WTC11 (cell line): ENCODE measurements around the gene ACTL8. TPM values are rescaled to one million over a fixed set of nuclear protein-coding genes. Genes with fewer than 3 reads are reported as not detected.

Experiments
- ATAC-seq: fragments of 200-7000 bp; cut with Tn5 transposase; 2 replicates; pipeline ENCODE4 v1.10.0; 2021; ENCODE audit warnings: mild to moderate bottlenecking, moderate library complexity
- CTCF ChIA-PET: fragments of 300-600 bp; sonication (Branson Sonifier 250); formaldehyde crosslinking; loops from one replicate; lab custom pipeline; 2021; ENCODE audit warnings: antibody characterized with exemption; lab: Charles Lee
- POLR2A ChIA-PET: fragments of 350-600 bp; sonication (Branson Sonifier 250); formaldehyde crosslinking; loops from one replicate; lab custom pipeline; 2021; ENCODE audit warnings: antibody characterized with exemption; lab: Charles Lee
- DNase-seq: peaks from one replicate; pipeline ENCODE4 v3.0.0; 2021; ENCODE audit warnings: low spot score
- H3K27ac Mint-ChIP-seq: 2 replicates; pipeline ENCODE4 v1.8.0; 2021; ENCODE audit warnings: mixed read lengths
- H3K27me3 Mint-ChIP-seq: 2 replicates; pipeline ENCODE4 v1.8.0; 2021; ENCODE audit warnings: low read depth, mild to moderate bottlenecking, moderate library complexity, mixed read lengths
- H3K36me3 Mint-ChIP-seq: 2 replicates; pipeline ENCODE4 v1.8.0; 2021; ENCODE audit warnings: mixed read lengths
- H3K4me1 Mint-ChIP-seq: 2 replicates; pipeline ENCODE4 v1.8.0; 2022; ENCODE audit warnings: mixed read lengths
- H3K4me3 Mint-ChIP-seq: 2 replicates; pipeline ENCODE4 v1.8.0; 2021; ENCODE audit warnings: mild to moderate bottlenecking, moderate library complexity, mixed read lengths
- H3K9me3 Mint-ChIP-seq: 2 replicates; pipeline ENCODE4 v1.8.0; 2021; ENCODE audit warnings: mixed read lengths
- ARID4B ChIP-seq: sonication (generic); formaldehyde crosslinking; IDR thresholded peaks from 2 replicates; pipeline ENCODE4 v1.8.0; 2023; ENCODE audit warnings: missing genetic modification reagents, mild to moderate bottlenecking, borderline replicate concordance
- ATF3 ChIP-seq: sonication (generic); formaldehyde crosslinking; conservative IDR thresholded peaks from 2 replicates; pipeline ENCODE4 v1.8.1; 2022; ENCODE audit warnings: mild to moderate bottlenecking, missing genetic modification reagents
- E2F1 ChIP-seq: sonication (generic); formaldehyde crosslinking; IDR thresholded peaks from 2 replicates; pipeline ENCODE4 v1.8.0; 2022; ENCODE audit warnings: mild to moderate bottlenecking, missing genetic modification reagents
- ESRRA ChIP-seq: sonication (generic); formaldehyde crosslinking; IDR thresholded peaks from 2 replicates; pipeline ENCODE4 v1.8.1; 2022; ENCODE audit warnings: mild to moderate bottlenecking, missing genetic modification reagents, borderline replicate concordance
- FOXJ3 ChIP-seq: sonication (generic); formaldehyde crosslinking; IDR thresholded peaks from 2 replicates; pipeline ENCODE4 v1.9.0; 2021; ENCODE audit warnings: missing genetic modification reagents, mild to moderate bottlenecking, borderline replicate concordance
- HMGXB4 ChIP-seq: sonication (generic); formaldehyde crosslinking; IDR thresholded peaks from 2 replicates; pipeline ENCODE4 v1.8.1; 2023; ENCODE audit warnings: mild to moderate bottlenecking, moderate library complexity, missing genetic modification reagents
- SMAD4 ChIP-seq: sonication (generic); formaldehyde crosslinking; IDR thresholded peaks from 2 replicates; pipeline ENCODE4 v1.8.0; 2022; ENCODE audit warnings: mild to moderate bottlenecking, missing genetic modification reagents
- ZNF138 ChIP-seq: sonication (generic); formaldehyde crosslinking; conservative IDR thresholded peaks from 2 replicates; pipeline ENCODE4 v1.8.1; 2022; ENCODE audit warnings: mild to moderate bottlenecking, moderate library complexity, missing genetic modification reagents
- total RNA-seq: library from RNA; stranded (reverse); gene quantifications from 3 replicates; pipeline ENCODE4 v1.2.3, GENCODE V29; 2021

The ACTL8 gene
- total RNA-seq, 1 experiment from 2014 or later, result 1.6 TPM

- no peaks in the 10 kb centered on the region for H3K27me3 Mint-ChIP-seq
- DNase-seq, result no peak
Observed at GRCh38 chr1:17735793-17736192, 19.3 kb upstream of the ACTL8 start.

GRCh38 chr1:17736625-17737024 lies 18.5 kb upstream of the ACTL8 start:
- H3K27ac Mint-ChIP-seq, result no peak overlapping the region
- no peak for TF ChIP-seq SMAD4 (CRISPR knock-in tag)
- H3K27me3 Mint-ChIP-seq, result no peaks in the 10 kb centered on the region
- ChIA-PET CTCF (interaction anchor here (0.9 to 1.6 kb wide), 6 partner anchors 9 to 845 kb away, joined by 3 to 6 read pairs (median 4); no protein-coding TSS in a partner anchor), POLR2A (no interaction called here)
- H3K9me3 Mint-ChIP-seq, result no peaks in the 10 kb centered on the region
- no peak overlapping the region for H3K4me3 Mint-ChIP-seq
- no peaks in the 10 kb centered on the region for H3K36me3 Mint-ChIP-seq
- ATAC-seq (no peak), DNase-seq (no peak)
- H3K4me1 Mint-ChIP-seq, result peaks cover 14% of the 10 kb centered on the region

More at GRCh38 chr1:17735793-17736192, 19.3 kb upstream of the ACTL8 start:
- POLR2A ChIA-PET, result no interaction called here
- Mint-ChIP-seq H3K4me1 (peaks cover 14% of the 10 kb centered on the region), H3K36me3 (no peaks in the 10 kb centered on the region)
- no peak for TF ChIP-seq HMGXB4 (CRISPR knock-in tag)
- no peak for TF ChIP-seq ARID4B
- TF ChIP-seq ZNF138 (CRISPR knock-in tag), result no peak
- TF ChIP-seq E2F1, result no peak
- no peak for TF ChIP-seq ATF3 (CRISPR knock-in tag)
- TF ChIP-seq, all 79 proteins: peak for 0
- CTCF ChIA-PET, result interaction anchor here (1.0 to 1.4 kb wide), 2 partner anchors 74 to 846 kb away, joined by 5 to 6 read pairs; no protein-coding TSS in a partner anchor
- Mint-ChIP-seq H3K4me3 (no peak overlapping the region), H3K9me3 (no peaks in the 10 kb centered on the region), H3K27ac (no peak overlapping the region)
- ATAC-seq, result peak; percentile 38

GRCh38 chr1:17739050-17739449 lies 16.1 kb upstream of the ACTL8 start:
- DNase-seq, result no peak

More at GRCh38 chr1:17739050-17739449, 16.1 kb upstream of the ACTL8 start:
- Mint-ChIP-seq H3K27ac (0 out of 2 replicates have a peak overlapping the region, but pooled peaks have one; percentile 60), H3K4me1 (peaks cover 14% of the 10 kb centered on the region), H3K36me3 (no peaks in the 10 kb centered on the region), H3K9me3 (no peaks in the 10 kb centered on the region), H3K4me3 (no peak overlapping the region), H3K27me3 (no peaks in the 10 kb centered on the region; the same call in 1 of the 2 replicates)
- POLR2A ChIA-PET, result no interaction called here
- TF ChIP-seq ARID4B, result no peak
- TF ChIP-seq ESRRA (CRISPR knock-in tag), result no peak
- TF ChIP-seq FOXJ3 (CRISPR knock-in tag), result no peak
- peak; percentile 46 for ATAC-seq
- CTCF ChIA-PET, result interaction anchor here (0.7 to 2.1 kb wide), 5 partner anchors 35 to 164 kb away, joined by 3 to 11 read pairs (median 3); no protein-coding TSS in a partner anchor
